Upper lobe of left lung (tissue), 6 donors: Measurements from ENCODE around the gene ACP4. TPM values are rescaled to one million over a fixed set of nuclear protein-coding genes. Genes with fewer than 3 reads are reported as not detected.

Experiments
- ATAC-seq, 2 donors: fragments of 200-7000 bp; cut with Tn5 transposase; one replicate each; pipeline ENCODE4 v1.9.1; 2022; ENCODE audit warnings: mild to moderate bottlenecking in 2 of 2, moderate library complexity in 2 of 2; ENCODE audit not compliant: low FRiP score in 2 of 2
- DNase-seq, 2 donors: peaks; one replicate each; pipeline ENCODE4 v3.0.0-alpha.2; 2019 to 2020
- H3K27ac ChIP-seq, 4 donors: fragments of 200-600 bp; sonication (generic); one replicate each; pipeline ENCODE4 v1.5.1; 2016 to 2019
- H3K27me3 ChIP-seq, 4 donors: fragments of 200-600 bp; sonication (generic); one replicate each; pipeline ENCODE4 v1.5.1; 2017 to 2019
- H3K36me3 ChIP-seq, 4 donors: fragments of 200-600 bp; sonication (generic); one replicate each; pipeline ENCODE4 v1.5.1; 2016 to 2019
- H3K4me1 ChIP-seq, 4 donors: fragments of 200-600 bp; sonication (generic); one replicate each; pipeline ENCODE4 v1.5.1; 2018 to 2019
- H3K4me3 ChIP-seq, 4 donors: fragments of 200-600 bp; sonication (generic); one replicate each; pipeline ENCODE4 v1.5.1; 2017 to 2019; ENCODE audit warnings: mild to moderate bottlenecking in 2 of 4, moderate library complexity in 1 of 4
- H3K9me3 ChIP-seq, 4 donors: fragments of 200-600 bp; sonication (generic); one replicate each; pipeline ENCODE4 v1.5.1; 2018 to 2019
- CTCF ChIP-seq, 6 experiments: fragments of 450-650 bp in 4 of 6; fragments of 200-600 bp in 2 of 6; sonication (generic) in 2 of 6; IDR thresholded peaks; one replicate each; pipeline ENCODE4 v1.5.1; 2016 to 2019; ENCODE audit warnings: antibody characterized with exemption in 6 of 6
- EP300 ChIP-seq, 4 donors: sonication (generic); formaldehyde crosslinking; IDR thresholded peaks; one replicate each; pipeline ENCODE4 v1.5.1; 2017; ENCODE audit warnings: antibody characterized with exemption in 4 of 4, control low read depth in 2 of 4
- POLR2A ChIP-seq, 4 donors: fragments of 450-650 bp; IDR thresholded peaks; one replicate each; pipeline ENCODE4 v1.5.1; 2016 to 2017; ENCODE audit warnings: antibody characterized with exemption in 4 of 4, mild to moderate bottlenecking in 2 of 4
- POLR2AphosphoS5 ChIP-seq, 2 donors: sonication (generic); formaldehyde crosslinking; IDR thresholded peaks; one replicate each; pipeline ENCODE4 v1.5.1; 2017; ENCODE audit warnings: antibody characterized with exemption in 2 of 2
- WGBS, 2 donors: methylation state at CpG; one replicate each; pipeline ENCODE4 v1.1.5; 2017 to 2018; 5-methylcytosine and 5-hydroxymethylcytosine counted together
- total RNA-seq, 6 donors: library from RNA; depleted of rRNA in 4 of 6; stranded (reverse); fragments of >200 nt in 4 of 6; gene quantifications; one replicate each; pipeline versions ENCODE4 v1.1.0 to v1.2.1, GENCODE V29; 2016 to 2021
- donor health status: DM: no; HTN: no; CAD: no; lungs with moderate emphysema.
- donor health status: DM: no; HTN: yes; CAD: no; lungs with severe emphysema.

The ACP4 gene
- total RNA-seq, 6 donors from 2014 or later: not detected

GRCh38 chr19:50814883-50815282, 24.7 kb downstream of the ACP4 start:
- H3K27me3 ChIP-seq: peaks cover 0 to 20% (median 9%) of the 10 kb centered on the region in 4 donors
- no peaks in the 10 kb centered on the region for H3K9me3 ChIP-seq

DNA sequence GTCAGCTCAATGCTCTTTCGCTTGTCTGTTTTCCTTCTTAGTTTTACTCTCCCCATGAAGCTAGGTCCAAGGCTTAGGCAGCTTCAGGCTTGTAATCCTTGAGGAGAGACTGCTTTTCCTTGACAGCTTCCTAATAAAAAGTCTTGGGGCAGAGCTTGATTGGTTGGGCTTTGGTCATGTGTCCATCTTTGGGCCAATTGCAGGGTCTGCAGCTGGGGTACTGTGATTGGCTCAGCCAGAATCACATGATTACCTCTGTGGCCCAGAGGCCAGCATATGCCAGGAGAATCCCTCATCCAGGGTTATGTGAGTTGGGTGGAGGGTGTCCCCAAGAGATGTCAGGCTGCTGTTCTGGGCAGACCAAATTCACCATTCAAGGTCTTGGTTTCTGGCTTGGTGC, 25.2 kb downstream of the ACP4 start:
- Histone ChIP-seq H3K4me3 (no peak overlapping the region), H3K9me3 (no peaks in the 10 kb centered on the region), H3K27me3 (peaks cover 0 to 23% (median 10%) of the 10 kb centered on the region in 4 donors), H3K36me3 (no peaks in the 10 kb centered on the region), H3K27ac (no peak overlapping the region), H3K4me1 (peaks cover 0 to 11% (median 6%) of the 10 kb centered on the region in 4 donors)
- WGBS, 2 donors: 89 to 93% methylated on average over 1 of the region's 1 CpG
- DNase-seq (no peak), ATAC-seq (no peak)
- TF ChIP-seq POLR2AphosphoS5 (IDR thresholded peaks at IDR 0.05) (no peak), EP300 (IDR thresholded peaks at IDR 0.05) (no peak), CTCF (IDR thresholded peaks at IDR 0.05) (no peak), POLR2A (IDR thresholded peaks at IDR 0.05) (no peak)

More at GRCh38 chr19:50814883-50815282, 24.7 kb downstream of the ACP4 start:
- ATAC-seq: no peak
- TF ChIP-seq POLR2A (IDR thresholded peaks at IDR 0.05) (no peak), EP300 (IDR thresholded peaks at IDR 0.05) (no peak), POLR2AphosphoS5 (IDR thresholded peaks at IDR 0.05) (no peak), CTCF (IDR thresholded peaks at IDR 0.05) (no peak)
- 84 to 91% methylated on average over 5 of the region's 5 CpGs for WGBS, 2 donors
- peaks cover 0 to 11% (median 6%) of the 10 kb centered on the region in 4 donors for H3K4me1 ChIP-seq
- no peak for DNase-seq
- no peaks in the 10 kb centered on the region for H3K36me3 ChIP-seq
- H3K27ac ChIP-seq: no peak overlapping the region
- no peak overlapping the region for H3K4me3 ChIP-seq

GRCh38 chr19:50817941-50818858, 28.0 kb downstream of the ACP4 start:
- H3K27ac ChIP-seq: no peak overlapping the region
- H3K27me3 ChIP-seq: peaks cover 0 to 33% (median 12%) of the 10 kb centered on the region in 4 donors
- WGBS, 2 donors: 6 to 40% methylated on average over 6 to 50 of the region's 52 CpGs
- TF ChIP-seq EP300 (IDR thresholded peaks at IDR 0.05): no peak
- no peaks in the 10 kb centered on the region for H3K36me3 ChIP-seq
- ATAC-seq (peak; percentile 12 to 34), DNase-seq (peak; percentile 28 to 84)
- H3K9me3 ChIP-seq: no peaks in the 10 kb centered on the region
- H3K4me3 ChIP-seq: peak overlapping the region in 3 of 4 donors; percentile 31 to 43 (median 39)
- peaks cover 0 to 13% (median 8%) of the 10 kb centered on the region in 4 donors for H3K4me1 ChIP-seq

GRCh38 chr19:50818859-50819472, 28.8 kb downstream of the ACP4 start:
- WGBS, 2 donors: 61 to 66% methylated on average over 10 to 11 of the region's 12 CpGs
- no peaks in the 10 kb centered on the region for H3K36me3 ChIP-seq
- DNase-seq: no peak
- TF ChIP-seq POLR2AphosphoS5 (IDR thresholded peaks at IDR 0.05) (no peak), EP300 (IDR thresholded peaks at IDR 0.05) (no peak), CTCF (IDR thresholded peaks at IDR 0.05) (no peak), POLR2A (IDR thresholded peaks at IDR 0.05) (no peak)
- H3K27ac ChIP-seq: no peak overlapping the region
- no peaks in the 10 kb centered on the region for H3K9me3 ChIP-seq
- H3K27me3 ChIP-seq: peaks cover 0 to 37% (median 12%) of the 10 kb centered on the region in 4 donors
- no peak for ATAC-seq
- H3K4me1 ChIP-seq: peaks cover 0 to 13% (median 8%) of the 10 kb centered on the region in 4 donors
- H3K4me3 ChIP-seq: no peak overlapping the region

DNA sequence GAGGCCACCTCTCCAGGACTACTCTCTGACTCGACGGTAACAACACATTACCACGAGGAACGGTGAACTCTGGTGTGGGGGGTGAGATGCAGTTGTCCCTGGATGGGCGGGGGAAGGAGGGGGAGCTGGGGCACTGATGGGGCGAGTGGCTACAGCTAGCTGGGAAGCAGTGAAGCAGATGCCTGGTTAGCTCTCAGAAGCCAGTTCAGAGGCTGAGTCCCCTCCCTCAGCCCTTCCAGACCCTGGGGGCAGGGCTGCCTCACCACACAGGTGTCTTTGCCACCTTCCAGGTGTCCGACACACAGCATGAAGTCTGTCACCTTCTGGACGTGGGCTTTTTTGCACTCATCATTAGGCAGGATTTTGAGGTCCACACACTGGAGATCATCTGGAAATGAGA, 29.4 kb downstream of the ACP4 start:
- no peak for DNase-seq
- peaks cover 0 to 38% (median 12%) of the 10 kb centered on the region in 4 donors for H3K27me3 ChIP-seq
- WGBS, 2 donors: 19 to 20% methylated on average over 7 of the region's 8 CpGs
- H3K4me1 ChIP-seq: peaks cover 0 to 13% (median 8%) of the 10 kb centered on the region in 4 donors
- H3K4me3 ChIP-seq: no peak overlapping the region
- no peak for TF ChIP-seq POLR2A (IDR thresholded peaks at IDR 0.05)
- no peak for TF ChIP-seq POLR2AphosphoS5 (IDR thresholded peaks at IDR 0.05)
- TF ChIP-seq CTCF (IDR thresholded peaks at IDR 0.05): no peak
- TF ChIP-seq EP300 (IDR thresholded peaks at IDR 0.05): no peak
- no peaks in the 10 kb centered on the region for H3K36me3 ChIP-seq
- H3K9me3 ChIP-seq: no peaks in the 10 kb centered on the region
- ATAC-seq: no peak
- no peak overlapping the region for H3K27ac ChIP-seq
